H9 (cell line): ENCODE results near the gene JSRP1. TPM values are rescaled to one million over a fixed set of nuclear protein-coding genes. Genes with fewer than 3 reads are reported as not detected.

Experiments used
- DNase-seq: peaks from one replicate; pipeline ENCODE4 v3.0.0-alpha.2; 2017
- H2AFZ ChIP-seq: one replicate; pipeline ENCODE4 v1.6.1; 2013; ENCODE audit warnings: mild to moderate bottlenecking, low read length, control low read depth, moderate library complexity
- H2AK5ac ChIP-seq: 2 replicates; pipeline ENCODE4 v1.6.1; 2013; ENCODE audit warnings: low read length, control low read depth, mixed read lengths; ENCODE audit not compliant: insufficient read length
- H2BK120ac ChIP-seq: one replicate; pipeline ENCODE4 v1.6.1; 2013; ENCODE audit warnings: low read depth, mild to moderate bottlenecking, low read length, control low read depth, inconsistent platforms; ENCODE audit not compliant: poor library complexity, severe bottlenecking
- H2BK12ac ChIP-seq: 2 replicates; pipeline ENCODE4 v1.6.1; 2013; ENCODE audit warnings: low read length, control low read depth, mixed read lengths, low read depth; ENCODE audit not compliant: insufficient read length
- H2BK15ac ChIP-seq: 2 replicates; pipeline ENCODE4 v1.6.1; 2013; ENCODE audit warnings: low read depth, low read length, control low read depth
- H2BK20ac ChIP-seq: one replicate; pipeline ENCODE4 v1.6.1; 2013; ENCODE audit warnings: low read depth, mild to moderate bottlenecking, low read length, control low read depth, inconsistent platforms; ENCODE audit not compliant: poor library complexity, severe bottlenecking
- H2BK5ac ChIP-seq: 2 replicates; pipeline ENCODE4 v1.6.1; 2013; ENCODE audit warnings: low read length, control low read depth, mixed read lengths; ENCODE audit not compliant: insufficient read length
- H3K14ac ChIP-seq: 2 replicates; pipeline ENCODE4 v1.6.1; 2013; ENCODE audit warnings: low read length, control low read depth; ENCODE audit not compliant: insufficient read depth
- H3K18ac ChIP-seq: 2 replicates; pipeline ENCODE4 v1.6.1; 2013; ENCODE audit warnings: low read depth, mild to moderate bottlenecking, mixed read lengths, low read length, control low read depth; ENCODE audit not compliant: insufficient read length
- H3K23ac ChIP-seq: 2 replicates; pipeline ENCODE4 v1.6.1; 2013; ENCODE audit warnings: low read length, control low read depth, mixed read lengths, low read depth; ENCODE audit not compliant: insufficient read length
- H3K23me2 ChIP-seq: 2 replicates; pipeline ENCODE4 v1.6.1; 2013; ENCODE audit warnings: low read depth, mild to moderate bottlenecking, mixed read lengths, low read length, control low read depth; ENCODE audit not compliant: insufficient read length, poor library complexity, severe bottlenecking
- H3K27ac ChIP-seq: 2 replicates; pipeline ENCODE4 v1.5.1; 2013; ENCODE audit warnings: low read length, control low read depth, mixed read lengths, low read depth; ENCODE audit not compliant: insufficient read length
- H3K27me3 ChIP-seq: 2 replicates; pipeline ENCODE4 v1.6.1; 2013; ENCODE audit warnings: low read length, control low read depth, inconsistent platforms; ENCODE audit not compliant: insufficient read depth
- H3K4ac ChIP-seq: 2 replicates; pipeline ENCODE4 v1.6.1; 2013; ENCODE audit warnings: low read depth, mild to moderate bottlenecking, control low read depth, inconsistent platforms, low read length, moderate library complexity
- H3K4me1 ChIP-seq: 2 replicates; pipeline ENCODE4 v1.6.1; 2013; ENCODE audit warnings: low read length, control low read depth, inconsistent platforms; ENCODE audit not compliant: insufficient read depth
- H3K4me2 ChIP-seq: 2 replicates; pipeline ENCODE4 v1.6.1; 2013; ENCODE audit warnings: low read length, control low read depth, mixed read lengths; ENCODE audit not compliant: insufficient read length, insufficient read depth
- H3K56ac ChIP-seq: 2 replicates; pipeline ENCODE4 v1.6.1; 2013; ENCODE audit warnings: low read depth, mild to moderate bottlenecking, mixed read lengths, low read length, control low read depth; ENCODE audit not compliant: insufficient read length
- H3K79me1 ChIP-seq: 2 replicates; pipeline ENCODE4 v1.6.1; 2013; ENCODE audit warnings: low read depth, mild to moderate bottlenecking, moderate library complexity, low read length, control low read depth, inconsistent platforms; ENCODE audit not compliant: insufficient read depth, poor library complexity, severe bottlenecking
- H3K79me2 ChIP-seq: 2 replicates; pipeline ENCODE4 v1.6.1; 2013; ENCODE audit warnings: low read length, control low read depth, inconsistent platforms; ENCODE audit not compliant: insufficient read depth
- H3K9ac ChIP-seq: 2 replicates; pipeline ENCODE4 v1.6.1; 2013; ENCODE audit warnings: low read length, control low read depth, mixed read lengths; ENCODE audit not compliant: insufficient read length; ENCODE audit errors: extremely low read depth
- H3K9me3 ChIP-seq: one replicate; pipeline ENCODE4 v1.6.1; 2013; ENCODE audit warnings: low read depth, low read length, inconsistent platforms; ENCODE audit not compliant: control insufficient read depth
- H3T11ph ChIP-seq: one replicate; pipeline ENCODE4 v1.6.1; 2013; ENCODE audit warnings: mild to moderate bottlenecking, low read length, control low read depth, inconsistent platforms
- H4K20me1 ChIP-seq: one replicate; pipeline ENCODE4 v1.6.1; 2013; ENCODE audit not compliant: control insufficient read depth, insufficient read length, insufficient read depth
- H4K5ac ChIP-seq: 2 replicates; pipeline ENCODE4 v1.6.1; 2013; ENCODE audit warnings: low read depth, mild to moderate bottlenecking, mixed read lengths, low read length, control low read depth; ENCODE audit not compliant: insufficient read length
- H4K8ac ChIP-seq: replicated peaks from 2 replicates; pipeline ENCODE4 v1.6.1; 2013; ENCODE audit warnings: low read length, control low read depth, mixed read lengths, low read depth; ENCODE audit not compliant: insufficient read length
- H4K91ac ChIP-seq: 2 replicates; pipeline ENCODE4 v1.6.1; 2013; ENCODE audit warnings: low read depth, mild to moderate bottlenecking, moderate library complexity, mixed read lengths, low read length, control low read depth; ENCODE audit not compliant: insufficient read length
- H3K27ac Mint-ChIP-seq, 3 experiments: 2 replicates in 2 of 3; 3 replicates in 1 of 3; pipeline ENCODE4 v1.8.0; 2020 to 2021; ENCODE audit warnings: mixed read lengths in 3 of 3, mild to moderate bottlenecking in 1 of 3, moderate library complexity in 1 of 3
- H3K27me3 Mint-ChIP-seq: 2 replicates; pipeline ENCODE4 v1.8.0; 2021; ENCODE audit warnings: low read depth, mild to moderate bottlenecking, moderate library complexity, mixed read lengths
- H3K36me3 Mint-ChIP-seq, 3 experiments: 2 replicates in 2 of 3; 3 replicates in 1 of 3; pipeline ENCODE4 v1.8.0; 2020 to 2021; ENCODE audit warnings: low read depth in 3 of 3, mixed read lengths in 3 of 3; ENCODE audit not compliant: insufficient read depth in 1 of 3
- H3K4me1 Mint-ChIP-seq, 2 experiments: 2 replicates each; pipeline ENCODE4 v1.8.0; 2020; ENCODE audit warnings: mixed read lengths in 2 of 2
- H3K4me3 Mint-ChIP-seq, 2 experiments: 2 replicates in 1 of 2; 3 replicates in 1 of 2; pipeline ENCODE4 v1.8.0; 2020 to 2021; ENCODE audit warnings: mild to moderate bottlenecking in 2 of 2, mixed read lengths in 2 of 2, moderate library complexity in 1 of 2
- H3K9me3 Mint-ChIP-seq, 2 experiments: 2 replicates in 1 of 2; 3 replicates in 1 of 2; pipeline ENCODE4 v1.8.0; 2020; ENCODE audit warnings: mild to moderate bottlenecking in 2 of 2, mixed read lengths in 2 of 2, moderate library complexity in 1 of 2
- WGBS: extraction: QIAGEN DNeasy Blood & Tissue Kit; methylation state at CpG from one replicate; pipeline ENCODE4 v1.1.7; 2013; ENCODE audit warnings: missing lambda C conversion rate, low lambda C conversion rate, mixed read lengths; ENCODE audit not compliant: insufficient read length; ENCODE audit errors: extremely low coverage; 5-methylcytosine and 5-hydroxymethylcytosine counted together
- total RNA-seq: library from RNA; stranded (reverse); gene quantifications from 2 replicates; pipeline ENCODE4 v1.2.1, GENCODE V29; 2021
- TF ChIP-seq, protein P1 (sequence below): fragments of 200-600 bp; sonication (generic); conservative IDR thresholded peaks from 3 replicates; pipeline ENCODE4 v1.8.0; 2021; ENCODE audit warnings: antibody characterized with exemption, mild to moderate bottlenecking

The JSRP1 gene
- total RNA-seq, 1 experiment from 2014 or later: 0.90 TPM

DNA sequence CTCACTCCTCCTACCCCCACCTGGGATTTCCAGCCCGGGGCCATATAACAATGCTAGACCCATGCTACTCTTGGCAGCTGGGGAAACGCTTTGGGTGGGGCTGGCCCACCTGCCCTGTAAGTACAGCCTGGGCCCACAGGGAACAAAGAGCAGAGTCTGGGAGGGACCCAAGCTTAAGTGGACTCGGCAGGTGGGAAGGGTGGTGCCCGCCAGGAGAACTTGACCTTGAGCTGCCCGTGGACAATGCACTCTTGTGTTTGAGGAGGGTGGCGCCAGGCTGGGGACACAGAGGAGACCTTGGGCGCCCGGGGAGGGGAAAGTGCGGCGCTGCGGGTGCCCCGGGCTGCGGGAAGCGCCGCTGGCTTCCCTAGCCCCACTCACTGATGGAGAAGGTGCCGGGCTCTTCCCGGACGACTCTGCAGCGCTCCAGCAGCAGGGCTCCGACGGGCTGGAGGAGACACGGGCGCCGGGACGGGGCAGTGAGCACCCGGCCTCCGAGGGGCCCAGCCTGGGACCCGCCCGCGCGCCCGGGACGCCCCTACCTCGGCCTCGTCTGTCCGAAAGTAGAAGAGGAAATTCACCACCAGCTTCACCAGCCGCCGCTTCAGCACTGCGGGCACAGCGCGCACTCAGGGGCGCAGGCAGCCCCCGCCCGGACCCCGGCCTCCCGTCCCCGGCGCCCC is 20.7 kb downstream of the JSRP1 start:
- Mint-ChIP-seq H3K9me3 (peaks cover 0 to 3% of the 10 kb centered on the region in 2 experiments; a peak in 1 of 5 replicates), H3K36me3 (peaks cover 14 to 48% (median 43%) of the 10 kb centered on the region in 3 experiments), H3K27ac (peak overlapping the region in 2 of 3 experiments; percentile 96; a peak in 4 of 7 replicates), H3K4me1 (peaks cover 31 to 40% of the 10 kb centered on the region in 2 experiments), H3K4me3 (peak overlapping the region; percentile 96 to 97), H3K27me3 (no peaks in the 10 kb centered on the region; the same call in 1 of the 2 replicates)
- TF ChIP-seq, protein P1, sequence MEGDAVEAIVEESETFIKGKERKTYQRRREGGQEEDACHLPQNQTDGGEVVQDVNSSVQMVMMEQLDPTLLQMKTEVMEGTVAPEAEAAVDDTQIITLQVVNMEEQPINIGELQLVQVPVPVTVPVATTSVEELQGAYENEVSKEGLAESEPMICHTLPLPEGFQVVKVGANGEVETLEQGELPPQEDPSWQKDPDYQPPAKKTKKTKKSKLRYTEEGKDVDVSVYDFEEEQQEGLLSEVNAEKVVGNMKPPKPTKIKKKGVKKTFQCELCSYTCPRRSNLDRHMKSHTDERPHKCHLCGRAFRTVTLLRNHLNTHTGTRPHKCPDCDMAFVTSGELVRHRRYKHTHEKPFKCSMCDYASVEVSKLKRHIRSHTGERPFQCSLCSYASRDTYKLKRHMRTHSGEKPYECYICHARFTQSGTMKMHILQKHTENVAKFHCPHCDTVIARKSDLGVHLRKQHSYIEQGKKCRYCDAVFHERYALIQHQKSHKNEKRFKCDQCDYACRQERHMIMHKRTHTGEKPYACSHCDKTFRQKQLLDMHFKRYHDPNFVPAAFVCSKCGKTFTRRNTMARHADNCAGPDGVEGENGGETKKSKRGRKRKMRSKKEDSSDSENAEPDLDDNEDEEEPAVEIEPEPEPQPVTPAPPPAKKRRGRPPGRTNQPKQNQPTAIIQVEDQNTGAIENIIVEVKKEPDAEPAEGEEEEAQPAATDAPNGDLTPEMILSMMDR: no peak
- H3K79me2 ChIP-seq: peaks cover 34% of the 10 kb centered on the region
- DNase-seq: no peak
- no peaks in the 10 kb centered on the region for H3K79me1 ChIP-seq
- no peak overlapping the region for H3K18ac ChIP-seq
- no peaks in the 10 kb centered on the region for H4K20me1 ChIP-seq
- H4K91ac ChIP-seq: no peak overlapping the region
- peaks cover 4% of the 10 kb centered on the region; the same call in 1 of the 2 replicates for H3K4me1 ChIP-seq
- peaks cover 9% of the 10 kb centered on the region for H3K23me2 ChIP-seq
- H3K27ac ChIP-seq: no peak overlapping the region
- no peak overlapping the region for H2BK5ac ChIP-seq
- H4K8ac ChIP-seq: no peak overlapping the region
- H2BK15ac ChIP-seq: no peak overlapping the region
- H2BK12ac ChIP-seq: no peak overlapping the region
- H3K4ac ChIP-seq: no peak overlapping the region
- no peak overlapping the region for H3K56ac ChIP-seq
- peak overlapping the region; percentile 55 for H3K4me2 ChIP-seq
- H2AFZ ChIP-seq: no peak overlapping the region
- H4K5ac ChIP-seq: no peak overlapping the region
- H3K9ac ChIP-seq: peak overlapping the region; percentile 72
- no peaks in the 10 kb centered on the region for H3K27me3 ChIP-seq
- no peak overlapping the region for H2BK20ac ChIP-seq
- no peak overlapping the region for H2AK5ac ChIP-seq
- no peak overlapping the region for H3T11ph ChIP-seq
- H3K14ac ChIP-seq: no peak overlapping the region
- H3K9me3 ChIP-seq: no peaks in the 10 kb centered on the region
- no peak overlapping the region for H2BK120ac ChIP-seq
- no peak overlapping the region for H3K23ac ChIP-seq
- WGBS: no CpG with 5 or more reads among the region's 48 CpGs
